Measurements from ENCODE around the gene RMDN3.

DNA sequence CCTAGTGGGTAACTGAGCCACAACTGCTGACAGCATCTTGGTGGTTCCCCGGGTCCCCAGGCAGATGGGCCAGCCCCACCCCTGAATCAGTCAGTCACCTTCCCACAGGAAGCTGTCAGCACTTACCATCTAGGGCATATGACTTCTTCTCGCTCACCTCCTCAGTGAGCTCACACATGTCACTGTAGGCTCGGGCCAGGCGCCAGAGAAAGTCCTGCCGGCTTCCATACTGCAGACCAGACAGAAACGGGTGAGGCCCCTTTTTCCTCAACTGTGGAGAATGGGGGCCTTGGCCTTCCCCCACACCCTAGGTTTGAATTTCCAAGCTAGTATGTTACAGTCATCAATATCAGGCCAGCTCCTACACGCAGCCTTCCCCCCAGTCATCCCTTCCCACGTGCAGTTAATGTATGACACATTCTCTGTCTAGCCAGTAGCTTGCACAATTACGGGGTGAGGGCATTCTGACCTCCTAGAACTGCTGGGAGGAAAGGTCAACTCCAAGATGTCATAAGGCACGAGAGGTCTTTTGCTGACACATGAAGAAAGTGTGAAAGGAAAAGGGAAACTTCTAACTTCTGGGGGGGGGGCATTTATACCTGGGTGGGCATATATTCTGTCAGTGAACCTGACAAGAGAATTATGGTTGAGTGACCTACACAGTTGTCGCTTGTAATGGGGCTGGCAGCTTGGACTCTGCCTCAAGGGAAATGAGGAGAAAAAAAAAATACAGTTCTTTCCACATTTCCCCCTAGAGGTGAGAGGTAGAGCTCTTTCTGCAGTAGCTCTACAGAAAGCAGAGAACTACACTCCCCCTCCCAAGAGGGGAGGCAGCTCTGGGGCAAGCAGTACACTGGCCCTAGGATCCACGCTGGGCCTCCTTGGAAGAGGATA is 10.9 kb downstream of the RMDN3 start:
- TF ChIP-seq, protein P1, sequence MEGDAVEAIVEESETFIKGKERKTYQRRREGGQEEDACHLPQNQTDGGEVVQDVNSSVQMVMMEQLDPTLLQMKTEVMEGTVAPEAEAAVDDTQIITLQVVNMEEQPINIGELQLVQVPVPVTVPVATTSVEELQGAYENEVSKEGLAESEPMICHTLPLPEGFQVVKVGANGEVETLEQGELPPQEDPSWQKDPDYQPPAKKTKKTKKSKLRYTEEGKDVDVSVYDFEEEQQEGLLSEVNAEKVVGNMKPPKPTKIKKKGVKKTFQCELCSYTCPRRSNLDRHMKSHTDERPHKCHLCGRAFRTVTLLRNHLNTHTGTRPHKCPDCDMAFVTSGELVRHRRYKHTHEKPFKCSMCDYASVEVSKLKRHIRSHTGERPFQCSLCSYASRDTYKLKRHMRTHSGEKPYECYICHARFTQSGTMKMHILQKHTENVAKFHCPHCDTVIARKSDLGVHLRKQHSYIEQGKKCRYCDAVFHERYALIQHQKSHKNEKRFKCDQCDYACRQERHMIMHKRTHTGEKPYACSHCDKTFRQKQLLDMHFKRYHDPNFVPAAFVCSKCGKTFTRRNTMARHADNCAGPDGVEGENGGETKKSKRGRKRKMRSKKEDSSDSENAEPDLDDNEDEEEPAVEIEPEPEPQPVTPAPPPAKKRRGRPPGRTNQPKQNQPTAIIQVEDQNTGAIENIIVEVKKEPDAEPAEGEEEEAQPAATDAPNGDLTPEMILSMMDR (conservative IDR thresholded peaks at IDR 0.05; ENCODE audit: low read length): no peak; the same call in 1 of the 2 replicates
- no peak for TF ChIP-seq EZH2phosphoT487 (IDR thresholded peaks at IDR 0.05; ENCODE audit: borderline replicate concordance)

Data from Loucy (cell line).